Stomach (tissue), 9 donors: ENCODE measurements around the gene CFAP52. TPM values are rescaled to one million over a fixed set of nuclear protein-coding genes. Genes with fewer than 3 reads are reported as not detected.
"Not testable (repeated sequence)": the region's sequence is repeated elsewhere in the genome, so short reads cannot be mapped to it uniquely, and the experiment has no call there.

Experiments used
- DNase-seq, 2 donors: peaks; one replicate each; pipeline versions ENCODE4 v3.0.0 to v3.0.0-alpha.2; 2013 to 2019
- H3K27ac ChIP-seq, 5 donors: fragments of 200-600 bp in 4 of 5; sonication (generic) in 4 of 5; one replicate each; pipeline ENCODE4 v1.5.1; 2013 to 2019; ENCODE audit warnings: mild to moderate bottlenecking in 1 of 5, moderate library complexity in 1 of 5
- H3K27me3 ChIP-seq, 3 donors: fragments of 200-600 bp; sonication (generic); one replicate each; pipeline ENCODE4 v1.5.1; 2017 to 2019; ENCODE audit warnings: mixed run types in 1 of 3
- H3K36me3 ChIP-seq, 4 donors: fragments of 200-600 bp; sonication (generic); 1 replicate in 3 of 4; 2 replicates in 1 of 4; pipeline ENCODE4 v1.5.1; 2016 to 2019
- H3K4me1 ChIP-seq, 4 donors: fragments of 200-600 bp; sonication (generic); one replicate each; pipeline ENCODE4 v1.5.1; 2016 to 2019
- H3K4me3 ChIP-seq, 4 donors: fragments of 200-600 bp; sonication (generic) in 3 of 4; one replicate each; pipeline ENCODE4 v1.5.1; 2016 to 2019; ENCODE audit warnings: mild to moderate bottlenecking in 1 of 4
- H3K9me3 ChIP-seq, 4 donors: fragments of 200-600 bp; sonication (generic); one replicate each; pipeline ENCODE4 v1.5.1; 2016 to 2019
- CTCF ChIP-seq, 7 experiments: fragments of 450-650 bp in 4 of 7; fragments of 200-600 bp in 3 of 7; sonication (generic) in 3 of 7; IDR thresholded peaks; one replicate each; pipeline ENCODE4 v1.5.1; 2016 to 2019; ENCODE audit warnings: antibody characterized with exemption in 7 of 7, control low read depth in 2 of 7, mild to moderate bottlenecking in 1 of 7
- EP300 ChIP-seq: sonication (generic); formaldehyde crosslinking; IDR thresholded peaks from one replicate; pipeline ENCODE4 v1.6.1; 2017; ENCODE audit warnings: antibody characterized with exemption
- POLR2A ChIP-seq, 4 donors: fragments of 450-650 bp; IDR thresholded peaks; one replicate each; pipeline ENCODE4 v1.6.1; 2016; ENCODE audit warnings: antibody characterized with exemption in 4 of 4, control low read depth in 2 of 4, mild to moderate bottlenecking in 1 of 4, moderate library complexity in 1 of 4
- POLR2AphosphoS5 ChIP-seq, 3 donors: sonication (generic); formaldehyde crosslinking; IDR thresholded peaks; one replicate each; pipeline ENCODE4 v1.6.1; 2016; ENCODE audit warnings: antibody characterized with exemption in 3 of 3
- WGBS, 5 donors: extraction: QIAGEN DNeasy Blood & Tissue Kit in 3 of 5; methylation state at CpG; one replicate each; pipeline versions ENCODE4 v1.1.5 to v1.1.7; 2013 to 2018; 5-methylcytosine and 5-hydroxymethylcytosine counted together
- intact Hi-C: fragments of 100-400 bp; cut with DNase I; formaldehyde crosslinking; loops from one replicate; pipeline ENCODE4 v1.15.1; 2023; ENCODE audit warnings: low total_unique reads
- polyA plus RNA-seq, 3 donors: library from polyadenylated mRNA; stranded (reverse); fragments of 200-250 nt; gene quantifications; one replicate each; pipeline ENCODE4 v1.2.3, GENCODE V29; 2013
- total RNA-seq, 5 donors: library from RNA; depleted of rRNA; stranded (reverse); fragments of >200 nt; gene quantifications; one replicate each; pipeline versions ENCODE4 v1.1.0 to v1.2.3, GENCODE V29; 2014 to 2016
- donor health status: healthy with polysubstance abuse.
- donor health status: Bipolar disorder and iron deficiency.
- donor health status: healthy.

The CFAP52 gene
- total and polyA plus RNA-seq, 8 donors: not detected

- peak overlapping the region in 3 of 4 donors; percentile 65 to 71 (median 70) for H3K4me3 ChIP-seq
- TF ChIP-seq EP300 (no peak), CTCF (IDR thresholded peaks at IDR 0.05) (no peak), POLR2AphosphoS5 (IDR thresholded peaks at IDR 0.05) (no peak), POLR2A (IDR thresholded peaks at IDR 0.05) (no peak)
- H3K27me3 ChIP-seq: peaks cover 0 to 61% (median 17%) of the 10 kb centered on the region in 3 donors
- intact Hi-C loops: no loop called here
- 16 to 44% (median 29%) methylated on average over 4 of the region's 4 CpGs for WGBS, 5 donors
- peak in 1 of 2 donors; percentile 28 for DNase-seq
- H3K4me1 ChIP-seq: peaks cover 14 to 30% (median 20%) of the 10 kb centered on the region in 4 donors
- no peaks in the 10 kb centered on the region for H3K9me3 ChIP-seq
- H3K36me3 ChIP-seq: no peaks in the 10 kb centered on the region
- H3K27ac ChIP-seq: no peak overlapping the region
Measured at GRCh38 chr17:9647014-9647413, 70.6 kb downstream of the CFAP52 start.

- peaks cover 0 to 59% (median 17%) of the 10 kb centered on the region in 3 donors for H3K27me3 ChIP-seq
- H3K27ac ChIP-seq: no peak overlapping the region
- intact Hi-C loops: no loop called here
- no peak overlapping the region for H3K4me3 ChIP-seq
- H3K9me3 ChIP-seq: no peaks in the 10 kb centered on the region
- peaks cover 14 to 30% (median 20%) of the 10 kb centered on the region in 4 donors for H3K4me1 ChIP-seq
- H3K36me3 ChIP-seq: no peaks in the 10 kb centered on the region
- DNase-seq: no peak
- no peak for TF ChIP-seq POLR2A (IDR thresholded peaks at IDR 0.05)
- TF ChIP-seq CTCF (IDR thresholded peaks at IDR 0.05): no peak
- no peak for TF ChIP-seq EP300
- TF ChIP-seq POLR2AphosphoS5 (IDR thresholded peaks at IDR 0.05): no peak
- 72 to 87% (median 79%) methylated on average over 3 of the region's 3 CpGs for WGBS, 5 donors
Measured at GRCh38 chr17:9648521-9649110, 72.2 kb downstream of the CFAP52 start.

GRCh38 chr17:9658593-9659211 lies 82.3 kb downstream of the CFAP52 start:
- Histone ChIP-seq H3K27me3 (no peaks in the 10 kb centered on the region), H3K9me3 (no peaks in the 10 kb centered on the region), H3K36me3 (no peaks in the 10 kb centered on the region), H3K4me1 (no peaks in the 10 kb centered on the region), H3K4me3 (no peak overlapping the region), H3K27ac (no peak overlapping the region)
- DNase-seq: peak in 1 of 2 donors; percentile 22
- TF ChIP-seq POLR2A (IDR thresholded peaks at IDR 0.05) (no peak), CTCF (IDR thresholded peaks at IDR 0.05) (no peak), EP300 (no peak), POLR2AphosphoS5 (IDR thresholded peaks at IDR 0.05) (no peak)
- intact Hi-C loops: no loop called here
- 51 to 70% (median 57%) methylated on average over 4 of the region's 4 CpGs for WGBS, 5 donors

- Histone ChIP-seq H3K36me3 (no peaks in the 10 kb centered on the region), H3K4me3 (no peak overlapping the region), H3K4me1 (no peaks in the 10 kb centered on the region), H3K9me3 (no peaks in the 10 kb centered on the region), H3K27me3 (no peaks in the 10 kb centered on the region), H3K27ac (no peak overlapping the region)
- 94 to 100% (median 97%) methylated on average over 2 of the region's 2 CpGs for WGBS, 5 donors
- intact Hi-C loops: no loop called here
- TF ChIP-seq EP300 (no peak), CTCF (IDR thresholded peaks at IDR 0.05) (no peak), POLR2AphosphoS5 (IDR thresholded peaks at IDR 0.05) (no peak), POLR2A (IDR thresholded peaks at IDR 0.05) (no peak)
- no peak for DNase-seq
Measured at GRCh38 chr17:9661027-9661426, 84.6 kb downstream of the CFAP52 start.

GRCh38 chr17:9663511-9663910 lies 87.1 kb downstream of the CFAP52 start:
- H3K27me3 ChIP-seq, intact Hi-C loops, H3K4me3 ChIP-seq, H3K9me3 ChIP-seq, H3K4me1 ChIP-seq, H3K27ac ChIP-seq, DNase-seq, H3K36me3 ChIP-seq: not testable (repeated sequence)
- 90 to 96% (median 95%) methylated on average over 11 of the region's 11 CpGs for WGBS, 5 donors
